Colonic mucosa (tissue), 4 donors: Measurements from ENCODE around the gene PIK3R6. TPM values are rescaled to one million over a fixed set of nuclear protein-coding genes. Genes with fewer than 3 reads are reported as not detected.

Source experiments
- DNase-seq: peaks from one replicate; pipeline ENCODE4 v3.0.0-alpha.2; 2020
- H3K27ac ChIP-seq: fragments of 200-600 bp; one replicate; pipeline ENCODE4 v1.8.0; 2021
- H3K27me3 ChIP-seq: fragments of 200-600 bp; one replicate; pipeline ENCODE4 v1.8.0; 2021
- H3K36me3 ChIP-seq: fragments of 200-600 bp; one replicate; pipeline ENCODE4 v1.8.0; 2021
- H3K4me1 ChIP-seq: fragments of 200-600 bp; one replicate; pipeline ENCODE4 v1.8.0; 2021; ENCODE audit warnings: mild to moderate bottlenecking
- H3K4me3 ChIP-seq: fragments of 200-600 bp; one replicate; pipeline ENCODE4 v1.8.0; 2021
- H3K9ac ChIP-seq, 2 donors: one replicate each; pipeline ENCODE4 v1.7.0; 2013; ENCODE audit warnings: control low read depth in 2 of 2, low read depth in 2 of 2, low read length in 2 of 2
- H3K9me3 ChIP-seq: fragments of 200-600 bp; one replicate; pipeline ENCODE4 v1.8.0; 2021
- CTCF ChIP-seq: fragments of 200-600 bp; IDR thresholded peaks from one replicate; pipeline ENCODE4 v1.8.0; 2022; ENCODE audit warnings: antibody characterized with exemption, mild to moderate bottlenecking
- intact Hi-C: fragments of 100-400 bp; cut with DNase I; formaldehyde crosslinking; loops from one replicate; pipeline ENCODE4 v1.14.1; 2022
- total RNA-seq, 2 donors: library from RNA; stranded (reverse); fragmentation: NEBNext Ultra II Directional in 1 of 2; extraction: Animal tissue kit (Norgen Biotek cat#: 25700) in 1 of 2; gene quantifications; one replicate each; pipeline ENCODE4 v1.2.1, GENCODE V29; 2021
- donor health status: healthy.
- donor health status: DM: no; HTN: no; CAD: no.
- donor health status: DM: no; HTN: no; CAD: no.

Gene PIK3R6
- total RNA-seq, 2 donors from 2014 or later: 0.61 to 0.96 TPM

DNA sequence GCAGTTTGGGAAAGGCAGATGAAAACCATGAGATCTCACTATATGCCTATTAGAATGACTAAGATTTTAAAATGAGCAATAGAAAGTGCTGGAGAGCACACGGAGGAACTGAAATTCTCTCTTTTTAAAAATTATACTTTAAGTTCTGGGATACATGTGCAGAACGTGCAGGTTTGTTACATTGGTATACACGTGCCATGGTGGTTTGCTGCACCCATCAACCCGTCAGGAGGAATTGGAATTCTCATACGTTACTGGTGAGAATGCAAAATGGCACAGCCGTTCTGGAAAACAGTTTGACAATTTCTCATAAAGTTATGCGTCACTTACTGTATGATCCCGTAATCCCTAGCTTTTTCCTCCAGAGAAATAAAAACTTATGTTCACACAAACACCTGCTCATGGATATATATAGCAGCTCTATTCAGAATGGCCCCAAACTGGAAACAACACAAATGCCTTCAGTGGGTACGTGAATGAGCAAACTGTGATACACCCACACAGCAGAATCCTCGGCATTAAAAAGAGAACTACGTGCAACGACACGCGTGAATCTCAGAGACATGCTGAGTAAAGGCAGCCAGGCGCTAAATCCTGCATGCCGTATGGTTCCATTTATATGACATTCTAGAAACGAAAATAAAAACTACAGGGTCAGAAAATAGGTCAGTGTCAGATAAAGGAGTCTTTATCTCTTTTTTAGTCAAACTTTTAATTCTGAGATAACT, 11.8 kb downstream of the PIK3R6 start:
- H3K9ac ChIP-seq: no peak overlapping the region
- no peaks in the 10 kb centered on the region for H3K4me1 ChIP-seq
- DNase-seq: no peak
- H3K36me3 ChIP-seq: no peaks in the 10 kb centered on the region
- H3K4me3 ChIP-seq: no peak overlapping the region
- TF ChIP-seq CTCF: no peak
- no peaks in the 10 kb centered on the region for H3K27me3 ChIP-seq
- H3K9me3 ChIP-seq: no peaks in the 10 kb centered on the region
- no peak overlapping the region for H3K27ac ChIP-seq
- intact Hi-C loops: no loop called here

DNA sequence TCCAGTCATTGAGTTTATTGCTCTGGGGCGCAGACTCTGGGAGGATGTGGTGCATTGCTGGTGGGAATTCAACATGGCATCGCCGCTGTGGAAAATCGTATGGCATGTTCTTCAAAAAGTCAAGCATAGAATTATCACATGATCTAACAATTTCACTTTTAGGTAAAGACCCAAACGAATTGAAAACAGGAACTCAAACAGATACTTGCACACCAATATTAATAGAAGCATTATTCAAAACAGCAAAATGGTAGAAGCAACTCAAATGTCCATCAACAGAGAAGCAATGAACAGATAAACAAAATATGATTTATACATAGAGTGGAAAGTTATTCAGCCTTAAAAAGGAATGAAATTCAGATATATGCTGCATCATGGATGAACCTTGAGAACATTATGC, 15.9 kb downstream of the PIK3R6 start:
- no peak for TF ChIP-seq CTCF
- no peak overlapping the region for H3K9ac ChIP-seq
- H3K4me3 ChIP-seq: no peak overlapping the region
- DNase-seq: no peak
- H3K9me3 ChIP-seq: no peaks in the 10 kb centered on the region
- H3K36me3 ChIP-seq: no peaks in the 10 kb centered on the region
- no peaks in the 10 kb centered on the region for H3K4me1 ChIP-seq
- no peak overlapping the region for H3K27ac ChIP-seq
- no peaks in the 10 kb centered on the region for H3K27me3 ChIP-seq
- intact Hi-C loops: no loop called here

DNA sequence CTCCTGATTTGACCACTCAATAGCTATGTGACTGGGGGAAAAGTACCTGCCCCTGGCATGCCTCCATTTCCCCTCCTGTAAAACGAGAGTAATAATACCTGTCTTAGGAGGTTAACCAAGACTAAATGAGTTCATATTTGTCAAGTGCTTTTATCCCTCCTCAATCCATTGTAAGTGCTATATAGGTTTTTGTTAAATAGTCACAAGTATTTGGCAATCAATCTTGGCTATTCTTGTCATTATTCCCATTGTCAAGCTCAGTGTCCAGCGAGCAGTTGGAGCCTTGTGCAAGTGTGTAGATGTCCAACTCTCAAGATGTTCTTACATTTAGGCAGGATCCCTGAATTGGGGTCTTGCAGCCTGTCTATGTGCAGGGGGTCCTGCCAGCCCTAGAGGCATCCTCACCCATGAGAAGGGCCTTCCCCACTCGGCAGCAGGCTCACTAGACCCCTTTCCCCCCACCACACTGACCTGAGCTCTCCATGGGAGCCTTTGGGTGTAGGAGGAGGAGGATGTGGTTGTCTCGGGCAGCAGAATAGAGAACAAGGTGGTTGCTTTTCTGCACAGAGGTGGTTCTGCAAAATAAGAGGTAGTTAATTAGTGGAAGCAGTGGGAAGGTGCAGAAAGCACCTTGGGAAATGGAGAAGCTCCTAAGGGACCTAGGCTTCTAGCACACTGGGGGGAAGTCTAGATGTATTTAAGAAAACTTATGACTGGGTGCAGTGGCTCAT, 18.0 kb downstream of the PIK3R6 start:
- DNase-seq: no peak
- Histone ChIP-seq H3K9me3 (no peaks in the 10 kb centered on the region), H3K4me1 (no peaks in the 10 kb centered on the region), H3K27me3 (no peaks in the 10 kb centered on the region), H3K27ac (no peak overlapping the region), H3K9ac (no peak overlapping the region), H3K36me3 (no peaks in the 10 kb centered on the region), H3K4me3 (no peak overlapping the region)
- intact Hi-C loops: no loop called here
- TF ChIP-seq CTCF: no peak

- no peak overlapping the region for H3K27ac ChIP-seq
- no peaks in the 10 kb centered on the region for H3K9me3 ChIP-seq
- no peaks in the 10 kb centered on the region for H3K4me1 ChIP-seq
- no peak for DNase-seq
- TF ChIP-seq CTCF: no peak
- H3K27me3 ChIP-seq: no peaks in the 10 kb centered on the region
- intact Hi-C loops: no loop called here
- H3K9ac ChIP-seq: no peak overlapping the region
- no peaks in the 10 kb centered on the region for H3K36me3 ChIP-seq
- no peak overlapping the region for H3K4me3 ChIP-seq
Measured at GRCh38 chr17:8847891-8848290, 19.6 kb downstream of the PIK3R6 start.

DNA sequence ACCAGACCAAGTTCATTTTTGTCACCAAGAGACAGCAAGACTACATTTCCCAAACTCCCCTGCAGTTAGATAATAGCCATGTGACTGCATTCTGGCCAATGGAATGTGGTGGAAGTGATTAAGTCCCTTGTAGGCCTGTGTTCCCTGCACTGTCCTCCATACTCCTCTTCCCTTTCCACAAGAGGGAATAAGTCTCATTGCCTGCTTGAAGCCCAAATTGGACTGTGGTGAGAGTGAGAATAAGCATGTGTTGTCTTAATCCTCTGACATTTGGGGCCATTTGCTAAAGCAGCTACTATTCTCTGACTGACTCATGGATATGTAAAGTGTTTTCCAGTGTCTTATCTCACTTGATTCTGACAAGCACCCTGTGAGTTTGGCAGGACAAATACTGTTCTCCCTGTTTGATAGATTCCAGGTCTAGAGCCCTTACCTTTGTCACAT, 20.7 kb downstream of the PIK3R6 start:
- DNase-seq: no peak
- H3K9ac ChIP-seq: no peak overlapping the region
- no peaks in the 10 kb centered on the region for H3K36me3 ChIP-seq
- H3K4me3 ChIP-seq: no peak overlapping the region
- no peaks in the 10 kb centered on the region for H3K4me1 ChIP-seq
- no peak overlapping the region for H3K27ac ChIP-seq
- intact Hi-C loops: no loop called here
- no peaks in the 10 kb centered on the region for H3K9me3 ChIP-seq
- H3K27me3 ChIP-seq: no peaks in the 10 kb centered on the region
- TF ChIP-seq CTCF: no peak
